HUES48 (cell line): Measurements from ENCODE around the gene GLT6D1.
"Not testable (repeated sequence)": the region's sequence is repeated elsewhere in the genome, so short reads cannot be mapped to it uniquely, and the experiment has no call there.

Source experiments
- H3K27ac ChIP-seq: one replicate; pipeline ENCODE4 v1.7.0; 2013; ENCODE audit warnings: low read depth, low read length, inconsistent platforms
- H3K27me3 ChIP-seq: 2 replicates; pipeline ENCODE4 v1.6.1; 2013; ENCODE audit warnings: mild to moderate bottlenecking, low read length; ENCODE audit not compliant: control insufficient read depth, insufficient read depth
- H3K36me3 ChIP-seq: 2 replicates; pipeline ENCODE4 v1.6.1; 2013; ENCODE audit warnings: low read length; ENCODE audit not compliant: control insufficient read depth, insufficient read depth
- H3K4me1 ChIP-seq: 2 replicates; pipeline ENCODE4 v1.6.1; 2013; ENCODE audit warnings: mild to moderate bottlenecking, low read length; ENCODE audit not compliant: control insufficient read depth, insufficient read depth
- H3K4me3 ChIP-seq: 2 replicates; pipeline ENCODE4 v1.5.1; 2013; ENCODE audit warnings: mild to moderate bottlenecking, low read depth, low read length
- H3K9ac ChIP-seq: 2 replicates; pipeline ENCODE4 v1.6.1; 2013; ENCODE audit warnings: mild to moderate bottlenecking, low read depth, low read length, moderate library complexity
- H3K9me3 ChIP-seq: 2 replicates; pipeline ENCODE4 v1.6.1; 2013; ENCODE audit warnings: low read length; ENCODE audit not compliant: control insufficient read depth, insufficient read depth

Gene GLT6D1

GRCh38 chr9:135673941-135674340, 34.6 kb upstream of the GLT6D1 start:
- Histone ChIP-seq H3K9me3 (no peaks in the 10 kb centered on the region; the same call in 1 of the 2 replicates), H3K4me1 (no peaks in the 10 kb centered on the region), H3K36me3 (no peaks in the 10 kb centered on the region), H3K9ac (no peak overlapping the region), H3K27ac (no peak overlapping the region), H3K4me3 (no peak overlapping the region), H3K27me3 (no peaks in the 10 kb centered on the region)

- not testable (repeated sequence) for H3K9me3 ChIP-seq, H3K4me1 ChIP-seq, H3K36me3 ChIP-seq, H3K27ac ChIP-seq, H3K27me3 ChIP-seq, H3K4me3 ChIP-seq, H3K9ac ChIP-seq
Measured at GRCh38 chr9:135672786-135673185, 33.4 kb upstream of the GLT6D1 start.

- Histone ChIP-seq H3K4me1 (no peaks in the 10 kb centered on the region), H3K36me3 (no peaks in the 10 kb centered on the region), H3K9ac (no peak overlapping the region), H3K27ac (no peak overlapping the region), H3K27me3 (no peaks in the 10 kb centered on the region), H3K9me3 (no peaks in the 10 kb centered on the region; the same call in 1 of the 2 replicates), H3K4me3 (no peak overlapping the region)
Measured at GRCh38 chr9:135671591-135672041, 32.3 kb upstream of the GLT6D1 start.

GRCh38 chr9:135670721-135671590, 31.6 kb upstream of the GLT6D1 start:
- Histone ChIP-seq H3K9me3 (no peaks in the 10 kb centered on the region; the same call in 1 of the 2 replicates), H3K36me3 (no peaks in the 10 kb centered on the region), H3K27me3 (no peaks in the 10 kb centered on the region), H3K27ac (no peak overlapping the region), H3K4me1 (no peaks in the 10 kb centered on the region), H3K9ac (no peak overlapping the region), H3K4me3 (no peak overlapping the region)

GRCh38 chr9:135669616-135670285, 30.4 kb upstream of the GLT6D1 start:
- H3K27me3 ChIP-seq = no peaks in the 10 kb centered on the region

GRCh38 chr9:135669018-135669417, 29.7 kb upstream of the GLT6D1 start:
- H3K9me3 ChIP-seq, H3K36me3 ChIP-seq, H3K4me1 ChIP-seq, H3K27ac ChIP-seq, H3K4me3 ChIP-seq, H3K9ac ChIP-seq, H3K27me3 ChIP-seq: not testable (repeated sequence)

More at GRCh38 chr9:135669616-135670285, 30.4 kb upstream of the GLT6D1 start:
- no peaks in the 10 kb centered on the region for H3K4me1 ChIP-seq
- no peak overlapping the region for H3K27ac ChIP-seq
- H3K9me3 ChIP-seq = no peaks in the 10 kb centered on the region; the same call in 1 of the 2 replicates
- H3K36me3 ChIP-seq = no peaks in the 10 kb centered on the region
- no peak overlapping the region for H3K9ac ChIP-seq
- no peak overlapping the region for H3K4me3 ChIP-seq

- no peaks in the 10 kb centered on the region for H3K4me1 ChIP-seq
- no peak overlapping the region for H3K4me3 ChIP-seq
- H3K36me3 ChIP-seq = no peaks in the 10 kb centered on the region
- H3K27ac ChIP-seq = no peak overlapping the region
- H3K27me3 ChIP-seq = no peaks in the 10 kb centered on the region
- no peaks in the 10 kb centered on the region; the same call in 1 of the 2 replicates for H3K9me3 ChIP-seq
- no peak overlapping the region for H3K9ac ChIP-seq
Measured at GRCh38 chr9:135667463-135668001, 28.2 kb upstream of the GLT6D1 start.

- no peaks in the 10 kb centered on the region for H3K4me1 ChIP-seq
- no peak overlapping the region for H3K27ac ChIP-seq
- no peaks in the 10 kb centered on the region for H3K36me3 ChIP-seq
- no peaks in the 10 kb centered on the region; the same call in 1 of the 2 replicates for H3K9me3 ChIP-seq
- no peaks in the 10 kb centered on the region for H3K27me3 ChIP-seq
- no peak overlapping the region for H3K9ac ChIP-seq
- H3K4me3 ChIP-seq = no peak overlapping the region
Measured at GRCh38 chr9:135666534-135667462, 27.5 kb upstream of the GLT6D1 start.

GRCh38 chr9:135665795-135666189, 26.5 kb upstream of the GLT6D1 start:
- H3K27me3 ChIP-seq = no peaks in the 10 kb centered on the region
- H3K4me1 ChIP-seq = no peaks in the 10 kb centered on the region
- H3K9ac ChIP-seq = no peak overlapping the region
- no peaks in the 10 kb centered on the region; the same call in 1 of the 2 replicates for H3K9me3 ChIP-seq
- H3K27ac ChIP-seq = no peak overlapping the region
- H3K36me3 ChIP-seq = no peaks in the 10 kb centered on the region
- no peak overlapping the region for H3K4me3 ChIP-seq
